HG02970 (cell line): ENCODE measurements around the gene RCL1.
"Not testable (repeated sequence)": the region's sequence is repeated elsewhere in the genome, so short reads cannot be mapped to it uniquely, and the experiment has no call there.

Source experiments
- ATAC-seq: cut with Tn5 transposase; IDR thresholded peaks from one replicate; pipeline ENCODE4 v1.9.1; 2021; ENCODE audit warnings: mild to moderate bottlenecking, moderate library complexity, moderate number of reproducible peaks; ENCODE audit not compliant: unreplicated experiment, low FRiP score

Gene RCL1

DNA sequence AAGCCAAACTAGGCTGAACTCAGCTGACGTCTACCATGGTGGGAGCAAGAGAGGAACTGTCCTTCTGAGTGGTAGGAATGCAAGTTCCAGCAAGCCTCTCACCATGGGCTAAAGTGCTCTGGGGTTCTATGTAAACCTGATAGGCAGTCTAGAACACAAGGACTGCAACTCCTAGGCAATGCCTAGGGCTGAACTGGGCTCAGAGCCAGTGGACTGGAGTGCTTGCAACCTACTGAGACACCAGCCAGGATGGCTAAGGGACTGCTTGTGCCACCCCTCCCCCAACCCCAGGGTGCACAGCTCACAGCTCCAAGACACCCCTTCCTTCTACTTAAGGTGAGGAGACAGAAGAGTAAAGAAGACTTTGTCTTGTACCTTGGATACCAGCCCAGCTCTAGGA lies 12.1 kb upstream of the RCL1 start:
- no peak for ATAC-seq

DNA sequence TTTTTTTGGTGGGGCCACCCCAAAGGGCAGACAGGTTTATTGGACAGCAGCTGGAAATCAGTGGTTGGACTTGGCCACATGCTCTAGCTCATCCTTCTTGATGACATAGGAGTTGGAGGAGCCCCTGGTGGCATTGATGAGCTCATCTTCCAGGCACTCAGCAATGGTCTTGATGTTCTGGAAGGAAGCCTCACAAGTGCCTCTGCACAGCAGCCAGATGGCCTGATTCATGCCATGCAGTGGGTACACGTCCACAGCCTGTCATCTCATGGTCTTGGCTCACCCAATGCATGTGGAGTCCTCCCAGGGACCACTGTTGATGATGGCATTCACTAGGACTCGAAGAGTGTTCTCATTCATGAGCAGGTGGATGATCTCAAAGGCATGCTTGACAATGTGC lies 11.3 kb upstream of the RCL1 start:
- no peak for ATAC-seq

DNA sequence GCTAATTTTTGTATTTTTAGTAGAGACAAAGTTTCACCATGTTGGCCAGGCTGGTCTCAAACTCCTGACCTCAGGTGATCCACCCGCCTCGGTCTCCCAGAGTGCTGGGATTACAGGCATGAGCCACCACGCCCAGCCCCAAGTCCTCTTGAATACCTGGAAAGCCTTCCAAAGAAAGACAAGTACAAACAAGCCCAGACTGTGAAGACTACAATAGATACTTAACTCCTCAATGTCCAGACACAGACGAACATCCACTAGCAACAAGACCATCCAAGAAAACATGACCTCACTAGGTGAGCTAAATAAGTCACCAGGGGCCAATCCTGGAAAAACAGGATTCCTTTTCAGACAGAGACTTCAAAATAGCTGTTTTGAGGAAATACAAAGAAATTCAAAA lies 9.6 kb upstream of the RCL1 start:
- not testable (repeated sequence) for ATAC-seq

DNA sequence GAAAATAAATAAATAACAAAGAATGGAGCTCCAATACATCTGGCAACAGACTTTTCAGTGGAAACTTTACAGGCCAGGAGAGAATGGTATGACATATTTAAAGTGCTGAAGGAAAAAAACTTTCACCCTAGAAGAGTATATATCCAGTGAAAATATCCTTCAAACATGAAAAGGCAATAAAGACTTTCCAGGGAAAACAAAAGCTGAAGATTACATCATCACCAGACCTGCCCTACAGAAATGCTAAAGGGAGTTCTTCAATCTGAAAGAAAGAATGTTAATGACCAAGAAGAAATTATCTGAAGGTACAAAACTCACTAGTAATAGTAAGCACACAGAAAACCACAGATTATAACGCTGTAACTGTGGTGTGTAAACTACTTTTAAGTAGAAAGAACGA lies 8.3 kb upstream of the RCL1 start:
- no peak for ATAC-seq

DNA sequence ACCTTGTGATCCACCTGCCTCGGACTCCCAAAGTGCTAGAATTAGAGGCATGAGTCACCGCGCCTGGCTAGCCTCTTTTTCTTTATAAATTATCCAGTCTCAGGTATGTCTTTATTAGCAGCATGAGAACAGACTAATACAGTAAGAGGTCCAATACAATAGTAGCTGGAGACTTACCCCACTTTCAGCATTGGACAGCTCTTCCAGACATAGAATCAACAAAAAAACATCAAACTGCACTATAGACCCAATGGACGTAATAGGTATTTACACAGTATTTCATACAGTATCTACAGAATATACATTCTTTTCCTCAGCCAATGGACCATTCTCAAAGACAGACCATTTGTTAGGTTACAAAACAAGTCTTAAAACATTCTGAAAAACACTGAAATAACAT lies 6.1 kb upstream of the RCL1 start:
- no peak for ATAC-seq

DNA sequence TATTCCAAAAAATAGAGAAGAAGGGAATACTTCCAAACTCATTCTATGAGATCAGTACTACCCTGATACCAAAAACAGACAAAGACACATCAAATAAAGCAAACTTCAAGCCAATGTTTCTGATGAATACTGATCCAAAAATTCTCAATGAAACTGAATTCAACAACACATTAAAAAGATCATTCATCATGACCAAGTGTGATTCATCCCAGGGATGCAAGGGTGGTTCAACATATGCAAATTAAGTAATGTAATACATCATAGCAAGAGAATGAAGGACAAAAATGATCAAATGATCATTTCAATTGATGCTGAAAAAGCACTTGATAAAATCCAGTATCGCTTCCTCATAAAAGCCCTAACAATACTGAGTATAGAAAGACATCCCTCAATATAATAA lies 4.9 kb upstream of the RCL1 start:
- ATAC-seq = no peak

DNA sequence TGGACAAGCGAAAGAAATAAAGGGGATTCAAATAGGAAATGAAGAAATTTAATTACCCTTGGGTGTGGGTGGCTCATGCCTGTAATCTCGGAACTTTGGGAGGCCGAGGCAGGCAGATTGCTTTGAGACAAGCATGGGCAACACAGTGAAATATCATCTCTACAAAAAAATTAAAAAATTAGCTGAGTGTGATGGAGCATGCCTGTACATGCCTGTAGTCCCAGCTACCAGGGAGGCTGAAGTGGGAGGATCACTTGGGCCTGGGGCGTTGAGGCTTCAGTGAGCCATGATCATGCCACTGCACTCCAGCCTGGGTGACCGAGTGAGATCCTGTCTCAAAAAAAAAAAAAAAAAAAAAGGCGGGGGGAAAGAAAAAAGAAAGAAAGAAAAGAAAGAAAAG lies 4.0 kb upstream of the RCL1 start:
- no peak for ATAC-seq

DNA sequence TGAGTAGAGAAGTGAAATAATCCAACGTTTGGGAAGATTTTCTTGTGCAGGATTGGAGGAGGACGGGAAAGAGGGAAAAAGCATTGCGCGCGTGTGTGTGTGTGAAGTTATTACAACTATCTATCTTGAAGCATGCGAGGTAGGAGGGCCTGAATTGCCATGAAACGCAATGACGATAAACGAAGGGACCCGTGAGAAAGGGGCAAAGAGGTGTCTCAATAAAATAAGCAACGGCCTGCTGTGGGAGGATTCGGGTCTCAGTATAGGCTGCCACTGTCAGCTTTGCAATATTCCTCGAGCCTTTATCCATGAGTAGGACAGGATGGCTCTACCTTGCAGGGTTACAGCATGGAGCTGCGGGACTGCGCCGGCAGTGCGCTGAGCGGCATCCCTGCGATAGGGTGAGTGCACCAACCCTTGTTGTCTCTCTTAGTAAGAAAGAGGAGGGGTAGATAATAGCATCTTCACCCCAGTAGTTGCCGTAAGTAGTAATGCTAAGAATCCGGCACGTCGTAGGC lies 631 bp upstream of the RCL1 start:
- ATAC-seq = peak; percentile 21

DNA sequence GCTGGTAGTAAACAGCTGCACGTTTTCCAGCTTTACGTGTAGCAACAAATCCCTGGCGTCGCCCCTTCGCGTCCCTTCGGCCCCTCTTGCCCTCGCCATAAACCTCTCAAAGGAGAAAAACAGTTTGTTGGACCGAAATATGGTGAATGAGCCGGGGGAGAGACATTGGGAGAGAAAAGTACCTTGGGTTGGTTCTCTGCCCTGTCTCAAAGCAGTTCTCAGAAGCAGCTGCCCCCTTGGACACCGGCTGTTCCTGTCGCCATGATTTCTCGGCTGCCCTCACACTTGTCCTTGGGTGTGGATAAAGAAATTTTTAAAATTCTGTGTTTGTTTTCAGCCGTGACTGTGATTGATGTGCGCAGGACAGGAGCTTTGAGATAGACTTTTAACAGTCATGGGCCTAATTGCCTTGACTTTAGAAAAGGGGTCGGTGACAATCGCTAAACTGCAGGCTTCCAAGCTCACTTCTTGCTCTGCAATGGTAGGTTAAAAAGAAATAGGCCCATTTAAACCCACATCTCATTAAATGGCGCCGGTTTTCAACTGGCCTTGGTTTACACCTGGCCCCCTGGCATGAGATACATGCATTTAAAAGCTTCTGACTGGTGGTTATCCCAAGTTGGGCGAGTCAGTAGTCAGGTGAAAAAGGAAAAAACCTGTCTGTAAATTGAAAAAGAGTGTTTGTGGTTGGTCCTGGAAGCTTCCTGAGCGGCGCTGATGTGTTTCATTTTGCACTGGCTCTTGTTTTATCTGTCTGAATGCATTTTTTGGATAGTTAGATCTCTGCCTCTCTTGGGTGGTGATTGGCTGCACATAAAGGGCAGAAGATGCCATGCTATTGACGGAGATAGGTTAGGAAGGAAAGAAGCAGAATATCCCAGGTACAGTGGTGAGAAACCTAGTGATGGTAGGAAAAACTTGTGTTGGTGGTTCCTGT lies 983 bp downstream of the RCL1 start:
- no peak for ATAC-seq

DNA sequence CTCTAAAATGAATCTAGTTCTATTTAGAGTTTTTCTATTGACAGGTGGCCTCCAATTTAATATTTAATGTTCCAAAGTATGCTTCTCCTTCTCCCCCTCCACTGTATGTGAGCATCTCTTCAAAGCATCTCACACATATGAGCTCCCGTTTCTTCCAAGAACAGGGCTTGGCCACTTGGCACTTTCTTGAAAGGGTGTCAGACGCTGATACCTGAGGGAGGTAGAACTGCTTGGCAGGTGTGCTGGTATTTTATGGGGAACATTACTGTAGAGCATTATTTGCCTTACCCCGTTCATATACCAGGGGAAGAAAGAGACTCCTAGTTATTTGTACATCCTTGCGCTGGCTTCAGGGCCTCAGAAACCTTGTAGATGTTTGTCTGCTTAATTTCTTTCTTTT lies 1.9 kb downstream of the RCL1 start:
- ATAC-seq = no peak

DNA sequence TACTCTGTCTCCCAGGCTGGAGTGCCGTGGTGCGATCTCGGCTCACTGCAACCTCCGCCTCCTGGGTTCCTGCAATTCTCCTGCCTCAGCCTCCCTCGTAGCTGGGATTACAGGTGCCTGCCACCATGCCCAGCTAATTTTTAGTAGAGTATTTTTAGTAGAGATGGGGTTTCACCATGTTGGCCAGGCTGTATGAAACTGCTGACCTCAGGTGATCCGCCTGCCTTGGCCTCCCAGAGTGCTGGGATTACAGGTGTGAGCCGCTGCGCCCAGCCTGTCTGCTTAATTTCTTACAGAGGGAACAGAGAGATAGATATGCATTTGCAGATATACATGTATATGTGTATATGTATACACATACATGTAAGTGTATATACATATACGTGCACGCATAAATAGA lies 2.4 kb downstream of the RCL1 start:
- ATAC-seq = not testable (repeated sequence)

DNA sequence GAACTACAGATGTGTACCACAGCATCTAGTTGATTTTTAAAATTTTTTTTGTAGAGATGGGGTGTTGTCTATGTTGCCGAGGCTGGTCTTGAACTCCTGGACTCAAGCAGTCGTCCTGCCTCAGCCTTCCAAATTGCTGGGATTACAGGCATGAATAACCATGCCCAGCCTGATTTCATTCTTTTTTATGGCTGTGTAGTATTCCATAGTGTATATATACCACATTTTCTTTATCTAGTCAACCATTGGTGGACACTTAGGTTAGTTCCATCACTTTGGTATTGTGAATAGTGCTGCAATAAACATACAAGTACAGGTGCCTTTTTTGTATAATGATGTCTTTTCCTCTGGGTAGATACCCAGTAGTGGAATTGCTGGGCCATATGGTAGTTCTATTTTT lies 3.8 kb downstream of the RCL1 start:
- ATAC-seq = no peak

DNA sequence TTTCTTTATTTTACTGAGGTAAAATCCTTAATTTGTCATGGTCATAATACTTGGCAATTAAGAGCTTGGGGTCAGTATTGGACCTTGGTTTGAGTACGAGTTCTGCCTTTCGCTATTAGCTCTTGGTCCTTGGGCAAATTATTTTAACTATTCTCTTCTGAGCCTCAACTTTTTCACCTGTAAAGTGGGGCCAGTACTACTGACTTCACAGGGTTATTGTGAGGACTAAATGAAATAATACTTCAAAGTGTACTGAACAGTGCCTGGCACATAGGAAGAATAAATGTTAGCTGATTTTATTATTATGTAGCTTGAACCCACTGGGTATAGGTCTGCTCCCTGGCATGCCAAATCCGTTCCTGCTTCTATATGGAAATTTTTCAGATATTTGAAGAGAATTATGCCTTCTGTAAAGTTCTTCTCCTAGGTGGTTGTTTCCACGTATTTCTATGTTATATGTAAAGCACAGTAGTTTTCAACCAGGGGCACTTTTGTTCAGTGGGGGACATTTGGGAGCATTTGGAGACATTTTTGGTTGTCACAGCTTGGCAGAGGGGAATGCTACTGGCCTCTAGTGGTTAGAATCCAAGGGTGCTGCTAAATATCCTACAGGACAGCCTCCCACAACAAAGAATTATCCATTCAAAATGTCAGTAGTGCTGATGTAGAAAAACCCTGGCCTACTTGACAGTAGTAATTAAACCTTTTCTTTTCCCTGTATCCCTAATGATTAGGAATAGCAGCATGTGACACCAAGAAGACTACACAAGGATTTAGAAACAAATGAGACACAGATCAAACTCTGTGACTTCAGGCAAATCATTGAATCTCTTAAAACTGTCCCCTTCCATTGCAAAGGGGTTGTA lies 4.5 kb downstream of the RCL1 start:
- ATAC-seq = no peak

DNA sequence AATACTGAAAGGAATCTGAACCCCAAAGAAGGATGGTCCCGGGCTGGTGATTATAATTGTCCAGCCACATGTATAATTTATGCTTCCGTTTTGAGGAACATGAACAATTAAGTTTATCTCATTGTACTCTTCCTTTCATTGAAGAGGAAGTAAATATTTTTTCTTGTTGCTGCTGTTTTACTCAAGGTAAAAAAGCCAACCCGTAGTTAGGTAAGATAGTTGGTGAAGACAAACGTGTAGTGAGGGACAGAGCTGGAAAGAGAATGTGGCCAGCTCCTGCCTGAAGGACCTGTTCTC lies 5.1 kb downstream of the RCL1 start:
- no peak for ATAC-seq

DNA sequence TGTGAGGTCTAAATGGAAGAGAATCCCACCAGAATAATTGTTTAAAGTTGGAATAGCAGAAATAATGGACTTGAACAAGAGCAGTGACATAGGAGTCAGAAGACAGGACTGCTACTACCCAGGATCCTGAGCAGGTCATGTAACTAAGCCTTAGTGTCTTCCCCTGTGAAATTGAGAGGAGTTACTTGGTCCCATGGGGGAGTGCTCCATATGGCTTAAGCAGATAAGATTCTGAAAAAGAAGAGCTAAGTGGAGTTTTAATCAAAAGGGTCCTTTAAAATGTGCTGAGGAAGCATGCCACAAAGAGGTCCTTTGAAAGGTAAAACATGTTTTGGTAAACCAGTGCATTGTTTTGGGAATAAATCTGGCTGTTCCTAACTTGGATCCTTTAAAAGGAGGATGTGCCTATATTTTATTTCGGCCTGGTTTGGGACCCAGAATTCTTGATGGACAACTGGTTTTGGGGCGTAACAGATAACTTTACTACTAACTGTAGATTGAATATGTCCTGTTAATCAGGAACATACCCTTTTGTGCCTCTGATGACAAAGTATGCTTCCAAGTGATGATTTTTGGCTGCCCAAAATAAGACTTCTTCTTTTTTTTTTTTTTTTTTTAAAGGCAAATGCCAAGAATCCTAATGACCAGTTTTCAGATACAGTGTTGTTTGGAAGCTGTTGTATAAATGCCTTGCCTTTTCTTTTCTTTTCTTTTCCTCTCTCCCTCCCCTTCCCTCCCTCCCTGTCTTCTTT lies 5.7 kb downstream of the RCL1 start:
- no peak for ATAC-seq

DNA sequence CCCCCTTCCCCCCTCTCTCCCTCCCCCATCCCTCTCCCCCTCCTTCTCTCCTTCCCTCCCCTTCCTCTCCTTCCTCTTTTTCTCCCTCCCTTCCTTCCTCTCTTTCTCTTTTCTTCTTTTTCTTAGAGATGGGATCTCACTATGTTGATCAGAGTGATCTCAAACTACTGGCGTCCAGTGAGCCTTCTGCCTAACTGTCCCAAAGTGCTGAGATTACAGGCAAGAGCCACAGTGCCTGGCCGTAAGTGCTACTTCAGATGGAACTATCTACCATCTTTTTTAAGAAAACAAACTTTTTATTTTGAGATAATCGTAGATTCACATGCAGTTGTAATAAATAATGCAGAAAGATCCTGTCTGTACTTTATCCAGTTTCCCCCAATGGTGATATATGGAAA lies 6.3 kb downstream of the RCL1 start:
- ATAC-seq = no peak

DNA sequence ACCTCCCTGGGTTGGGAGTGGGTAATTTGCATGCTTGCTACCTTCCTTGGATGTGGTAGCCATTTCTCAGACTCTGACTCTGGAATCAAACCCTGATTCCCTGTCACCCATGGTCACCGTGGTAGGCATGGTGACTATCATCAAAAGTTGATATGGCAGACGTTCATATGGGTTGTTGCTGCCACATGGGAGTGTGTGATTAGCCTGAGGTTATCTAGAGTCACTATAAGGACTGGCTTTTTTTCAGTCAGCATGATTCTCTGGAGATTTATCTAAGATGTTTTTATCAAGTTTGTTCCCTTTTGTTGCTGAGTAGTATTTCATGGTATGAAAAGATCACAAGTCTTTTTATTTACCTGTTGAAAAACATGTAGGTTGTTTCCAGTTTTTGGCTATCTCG lies 7.0 kb downstream of the RCL1 start:
- ATAC-seq = no peak

DNA sequence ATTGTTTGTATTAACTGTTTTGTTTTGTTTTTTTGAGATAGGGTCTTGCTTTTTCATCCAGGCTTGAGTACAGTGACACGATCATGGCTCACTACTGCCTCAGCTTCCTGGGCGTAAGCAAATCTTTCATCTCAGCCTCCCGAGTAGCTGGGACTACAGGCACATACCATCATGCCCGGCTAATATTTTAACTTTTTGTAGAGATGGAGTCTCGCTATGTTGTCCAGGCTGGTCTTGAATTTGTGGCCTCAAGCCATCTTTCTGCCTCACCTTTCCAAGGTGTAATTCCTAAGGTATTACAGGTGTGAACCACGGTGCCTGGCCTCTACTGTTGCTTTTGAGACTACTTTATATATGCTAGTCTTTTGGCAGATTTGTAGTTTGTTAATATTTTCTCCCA lies 8.4 kb downstream of the RCL1 start:
- no peak for ATAC-seq

DNA sequence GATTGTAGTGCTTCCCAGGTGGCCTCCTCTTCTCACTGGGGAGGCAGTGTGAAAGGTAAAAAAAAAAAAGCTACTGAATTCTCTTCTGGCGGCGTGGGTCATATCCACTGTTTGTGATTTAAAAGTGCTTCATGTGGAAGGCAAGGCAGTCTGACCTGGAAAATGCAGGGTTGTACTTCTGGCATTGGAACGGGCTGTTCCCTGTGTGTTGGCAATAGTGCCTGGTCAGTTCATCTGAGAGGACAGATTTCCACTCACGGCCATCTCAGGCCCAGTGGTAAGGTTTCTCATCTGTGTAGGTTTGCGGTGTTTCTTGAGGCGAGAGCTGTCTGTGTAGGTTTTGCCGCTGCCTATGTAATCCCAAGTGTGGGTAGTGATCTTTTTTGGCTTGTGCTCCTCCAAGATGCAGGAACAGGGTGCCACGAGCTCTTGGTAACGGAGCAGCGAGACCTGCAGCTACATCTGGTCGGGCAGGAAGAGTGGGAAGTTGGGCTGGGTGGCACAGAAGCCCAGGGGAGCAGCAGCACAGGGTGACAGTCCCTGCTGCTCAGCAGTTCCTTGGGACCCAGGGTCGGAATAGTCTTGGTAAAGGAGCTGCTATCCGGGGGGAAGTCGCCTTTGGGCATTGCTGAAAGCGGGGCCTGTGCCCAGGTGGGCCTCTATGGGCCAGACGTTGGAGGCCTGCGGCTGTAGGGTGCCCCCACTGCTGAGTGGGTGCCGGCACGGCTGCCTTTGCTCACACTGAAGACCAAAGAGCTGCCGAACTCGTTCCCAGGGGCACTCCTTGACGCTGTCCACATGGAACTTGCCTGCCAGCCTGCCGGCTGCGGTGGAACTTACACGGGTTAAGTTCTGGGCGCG lies 11.2 kb downstream of the RCL1 start:
- ATAC-seq = no peak

DNA sequence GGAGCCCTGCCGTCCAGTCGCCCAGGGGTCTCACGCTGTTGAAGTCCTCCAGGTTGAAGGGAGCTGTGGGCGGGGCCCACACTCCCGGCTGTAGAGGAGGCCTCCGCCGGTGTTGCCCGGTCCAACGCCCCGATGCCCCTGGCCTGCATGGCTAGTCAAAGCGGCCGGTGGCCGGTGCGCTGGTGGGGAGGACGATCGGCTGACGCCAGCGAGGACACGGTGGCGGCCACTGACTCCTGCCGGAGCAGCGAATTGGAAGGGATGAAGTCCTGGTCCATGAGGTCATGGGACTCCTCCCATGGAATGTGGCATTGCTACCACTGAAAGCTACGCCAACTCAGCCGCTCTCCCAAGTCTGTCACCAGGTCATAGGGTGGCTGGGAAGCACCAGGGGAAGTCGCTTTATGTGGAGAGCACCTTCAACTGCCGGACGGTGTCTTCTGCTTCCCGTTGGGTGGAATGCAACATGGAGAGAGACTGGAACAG lies 11.8 kb downstream of the RCL1 start:
- no peak for ATAC-seq
